ENCODE results near the gene TNNC1. TPM values are rescaled to one million over a fixed set of nuclear protein-coding genes. Genes with fewer than 3 reads are reported as not detected.

The TNNC1 gene
- total RNA-seq, 1 experiment from 2014 or later, result 40.5 TPM

GRCh38 chr3:52433996-52434479, 19.8 kb downstream of the TNNC1 start:
- Histone ChIP-seq H3K4me3 (ENCODE audit: low read depth, low read length) (no peak overlapping the region), H3K9me3 (no peaks in the 10 kb centered on the region), H3K4me1 (peaks cover 11% of the 10 kb centered on the region), H3K27me3 (replicated peaks; ENCODE audit: control insufficient read depth, insufficient read depth, low read length) (no peaks in the 10 kb centered on the region), H3K36me3 (ENCODE audit: control insufficient read depth, insufficient read depth, low read length) (no peaks in the 10 kb centered on the region)
- no peak for TF ChIP-seq CTCF (IDR thresholded peaks at IDR 0.05; ENCODE audit: insufficient read depth in 1 of 2, low read depth in 1 of 2, low read length in 1 of 2, severe bottlenecking in 1 of 2, unreplicated experiment in 1 of 2)
- no TSS peak for BruUV-seq (replicated peaks)
- Mint-ChIP-seq H3K36me3 (ENCODE audit: insufficient read depth, unreplicated experiment) (no peaks in the 10 kb centered on the region), H3K27ac (ENCODE audit: unreplicated experiment) (no peak overlapping the region), H3K27me3 (ENCODE audit: insufficient read depth, unreplicated experiment) (no peaks in the 10 kb centered on the region), H3K4me1 (ENCODE audit: low read depth, unreplicated experiment) (no peaks in the 10 kb centered on the region), H3K9me3 (ENCODE audit: unreplicated experiment) (no peaks in the 10 kb centered on the region), H3K4me3 (ENCODE audit: unreplicated experiment) (no peak overlapping the region)
- ChIA-PET CTCF (no interaction called here), POLR2A (no interaction called here)
- intact Hi-C loops (cut with micrococcal nuclease; ENCODE audit: unreplicated experiment), result no loop called here
- no peak for DNase-seq

GRCh38 chr3:52433328-52433995, 20.4 kb downstream of the TNNC1 start:
- CTCF ChIA-PET, result no interaction called here
- Mint-ChIP-seq H3K4me3 (ENCODE audit: unreplicated experiment) (no peak overlapping the region), H3K4me1 (ENCODE audit: low read depth, unreplicated experiment) (no peaks in the 10 kb centered on the region), H3K27me3 (ENCODE audit: insufficient read depth, unreplicated experiment) (no peaks in the 10 kb centered on the region), H3K36me3 (ENCODE audit: insufficient read depth, unreplicated experiment) (no peaks in the 10 kb centered on the region), H3K9me3 (ENCODE audit: unreplicated experiment) (no peaks in the 10 kb centered on the region), H3K27ac (ENCODE audit: unreplicated experiment) (no peak overlapping the region)
- no TSS peak for BruUV-seq (replicated peaks)
- no peak for DNase-seq
- Histone ChIP-seq H3K27me3 (replicated peaks; ENCODE audit: control insufficient read depth, insufficient read depth, low read length) (no peaks in the 10 kb centered on the region), H3K4me1 (peaks cover 15% of the 10 kb centered on the region), H3K36me3 (ENCODE audit: control insufficient read depth, insufficient read depth, low read length) (no peaks in the 10 kb centered on the region), H3K4me3 (ENCODE audit: low read depth, low read length) (no peak overlapping the region), H3K9me3 (no peaks in the 10 kb centered on the region)
- TF ChIP-seq CTCF (IDR thresholded peaks at IDR 0.05; ENCODE audit: insufficient read depth in 1 of 2, low read depth in 1 of 2, low read length in 1 of 2, severe bottlenecking in 1 of 2, unreplicated experiment in 1 of 2), result no peak
- POLR2A ChIA-PET, result no interaction called here
- intact Hi-C loops (cut with micrococcal nuclease; ENCODE audit: unreplicated experiment), result no loop called here

GRCh38 chr3:52432691-52433141, 21.1 kb downstream of the TNNC1 start:
- no peaks in the 10 kb centered on the region for H3K27me3 ChIP-seq (replicated peaks; ENCODE audit: control insufficient read depth, insufficient read depth, low read length)
- Mint-ChIP-seq H3K4me3 (ENCODE audit: unreplicated experiment) (no peak overlapping the region), H3K36me3 (ENCODE audit: insufficient read depth, unreplicated experiment) (no peaks in the 10 kb centered on the region), H3K27me3 (ENCODE audit: insufficient read depth, unreplicated experiment) (no peaks in the 10 kb centered on the region), H3K9me3 (ENCODE audit: unreplicated experiment) (no peaks in the 10 kb centered on the region), H3K4me1 (ENCODE audit: low read depth, unreplicated experiment) (no peaks in the 10 kb centered on the region), H3K27ac (ENCODE audit: unreplicated experiment) (no peak overlapping the region)
- H3K4me1 ChIP-seq, result peaks cover 15% of the 10 kb centered on the region
- POLR2A ChIA-PET, result interaction anchor here (0.6 kb wide), 1 partner anchor 194 kb away, joined by 6 read pairs; the partner anchor contains the start of gene TWF2
- CTCF ChIA-PET, result no interaction called here
- no peak for DNase-seq
- no peaks in the 10 kb centered on the region for H3K9me3 ChIP-seq
- H3K4me3 ChIP-seq (ENCODE audit: low read depth, low read length), result no peak overlapping the region
- no peaks in the 10 kb centered on the region for H3K36me3 ChIP-seq (ENCODE audit: control insufficient read depth, insufficient read depth, low read length)
- TF ChIP-seq CTCF (IDR thresholded peaks at IDR 0.05; ENCODE audit: insufficient read depth in 1 of 2, low read depth in 1 of 2, low read length in 1 of 2, severe bottlenecking in 1 of 2, unreplicated experiment in 1 of 2), result no peak
- intact Hi-C loops (cut with micrococcal nuclease; ENCODE audit: unreplicated experiment), result no loop called here
- no TSS peak for BruUV-seq (replicated peaks)
